ENCODE measurements around the gene MGMT. TPM values are rescaled to one million over a fixed set of nuclear protein-coding genes. Genes with fewer than 3 reads are reported as not detected.
A peak's percentile ranks its signal among the peaks of the same experiment; 100 is the strongest.

The MGMT gene
- total and polyA plus RNA-seq, 5 donors from 2014 or later, result 18.7 to 48.0 (median 35.2) TPM

- DNase-seq (no peak), ATAC-seq (ENCODE audit: low read depth in 2 of 2) (no peak)
- no peaks in the 10 kb centered on the region for H3K36me3 ChIP-seq (ENCODE audit: control insufficient read depth, insufficient read depth, low read length)
- peak overlapping the region in 1 of 3 donors; percentile 36 for H3K27ac Mint-ChIP-seq
- no peaks in the 10 kb centered on the region for H3K9me3 ChIP-seq (ENCODE audit: control insufficient read depth in 2 of 2, low read length in 2 of 2)
- no peak overlapping the region for H3K4me3 Mint-ChIP-seq
- no peak overlapping the region for H3K27ac ChIP-seq (ENCODE audit: insufficient read depth, low read length, poor library complexity, severe bottlenecking)
- no peaks in the 10 kb centered on the region for H3K4me1 Mint-ChIP-seq
- no peak overlapping the region for H3K4me3 ChIP-seq (ENCODE audit: low read depth, low read length)
- no peaks in the 10 kb centered on the region for H3K4me1 ChIP-seq (ENCODE audit: control insufficient read depth, insufficient read depth, low read length, poor library complexity, severe bottlenecking)
- H3K36me3 Mint-ChIP-seq, result peaks cover 30% of the 10 kb centered on the region
- H3K9me3 Mint-ChIP-seq, result peaks cover 0 to 25% (median 2%) of the 10 kb centered on the region in 7 donors
- H3K27me3 ChIP-seq (ENCODE audit: control insufficient read depth, insufficient read depth, low read length), result no peaks in the 10 kb centered on the region
- no peaks in the 10 kb centered on the region for H3K27me3 Mint-ChIP-seq
These were observed 261.3 kb downstream of the MGMT start for GRCh38 chr10:129728246-129728820.

DNA sequence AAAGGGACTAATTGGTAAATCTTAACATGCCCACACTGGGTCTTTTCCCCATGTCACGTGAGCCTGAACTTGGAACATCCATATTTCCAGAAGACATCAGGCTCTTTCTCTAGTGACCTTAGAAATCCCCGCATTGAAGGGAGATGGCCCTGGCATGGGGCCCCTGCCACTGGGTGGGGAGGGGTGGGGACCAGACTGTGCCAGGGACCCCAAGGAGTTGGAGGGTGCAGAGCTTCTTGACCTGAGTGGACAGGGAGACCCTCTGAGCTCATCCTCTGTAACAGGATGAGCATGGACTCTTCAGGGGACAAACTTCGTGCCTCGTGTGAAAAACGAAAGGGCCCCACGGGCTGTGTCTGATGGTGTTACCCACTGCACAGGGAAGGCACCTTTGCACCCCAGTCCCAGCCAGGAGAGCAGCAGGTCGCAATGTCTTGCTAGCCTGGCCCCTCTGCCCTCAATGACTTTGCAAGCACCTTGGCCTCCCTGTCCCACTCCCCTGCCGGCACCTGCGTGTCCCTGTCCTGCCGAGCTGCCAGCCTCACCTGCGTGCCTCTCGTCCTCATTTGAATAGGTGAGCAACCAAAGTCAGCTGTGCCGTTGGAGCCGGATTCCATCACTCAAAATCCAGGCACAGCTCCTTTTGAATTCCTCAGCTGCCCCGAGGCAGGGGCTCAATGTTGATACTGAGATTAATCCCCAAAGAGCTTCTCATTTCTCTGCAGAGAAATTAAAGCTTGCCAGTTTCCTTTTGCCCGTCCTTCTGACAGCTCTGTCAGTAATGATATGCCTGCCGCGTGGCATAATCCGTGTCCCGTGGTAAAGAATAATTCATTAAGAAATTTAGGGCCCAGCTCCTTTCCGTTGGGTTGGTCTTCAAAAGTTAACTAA lies 262.1 kb downstream of the MGMT start:
- Mint-ChIP-seq H3K27ac (peak overlapping the region in 1 of 3 donors; percentile 42), H3K9me3 (peaks cover 0 to 25% (median 2%) of the 10 kb centered on the region in 7 donors), H3K36me3 (peaks cover 24% of the 10 kb centered on the region), H3K27me3 (no peaks in the 10 kb centered on the region), H3K4me1 (no peaks in the 10 kb centered on the region), H3K4me3 (no peak overlapping the region)
- no peaks in the 10 kb centered on the region for H3K4me1 ChIP-seq (ENCODE audit: control insufficient read depth, insufficient read depth, low read length, poor library complexity, severe bottlenecking)
- ATAC-seq (ENCODE audit: low read depth in 2 of 2) (no peak), DNase-seq (no peak)
- H3K9me3 ChIP-seq (ENCODE audit: control insufficient read depth in 2 of 2, low read length in 2 of 2), result no peaks in the 10 kb centered on the region
- H3K27me3 ChIP-seq (ENCODE audit: control insufficient read depth, insufficient read depth, low read length), result no peaks in the 10 kb centered on the region
- no peak overlapping the region for H3K27ac ChIP-seq (ENCODE audit: insufficient read depth, low read length, poor library complexity, severe bottlenecking)
- no peak overlapping the region for H3K4me3 ChIP-seq (ENCODE audit: low read depth, low read length)
- H3K36me3 ChIP-seq (ENCODE audit: control insufficient read depth, insufficient read depth, low read length), result no peaks in the 10 kb centered on the region

DNA sequence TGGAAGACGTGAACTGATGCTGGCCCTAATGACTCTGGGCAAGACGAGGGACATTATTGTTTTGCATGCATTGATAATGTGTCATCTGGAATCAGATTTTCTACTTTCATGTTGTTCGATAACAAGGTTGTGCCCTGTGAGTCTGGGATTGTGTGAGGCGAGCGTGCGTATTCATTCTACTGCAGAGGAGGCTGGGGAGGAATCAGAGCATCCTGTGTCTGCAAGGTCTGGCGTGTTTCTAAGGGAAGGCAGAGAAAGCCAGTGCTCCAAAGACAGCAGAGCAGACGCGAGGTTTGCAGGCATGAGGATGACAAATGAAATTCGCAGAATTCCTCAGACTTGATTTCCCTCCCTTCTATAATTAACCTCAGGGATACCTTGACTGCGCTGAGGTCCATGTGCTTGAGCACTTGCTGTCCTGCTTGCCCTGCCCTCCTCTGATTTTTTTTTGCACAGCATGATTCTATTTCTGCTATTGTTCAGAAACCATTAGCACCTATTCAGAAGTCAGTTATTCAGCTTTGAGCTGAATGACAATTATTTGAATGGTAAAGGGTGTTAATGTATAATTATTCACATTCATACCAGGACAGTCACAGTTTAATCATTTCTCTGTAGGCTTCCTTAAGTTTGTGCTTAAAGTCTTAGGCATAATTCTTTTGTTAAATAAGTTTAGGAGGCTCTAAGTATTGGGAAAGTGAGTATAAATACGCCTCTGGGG lies 263.4 kb downstream of the MGMT start:
- H3K4me1 Mint-ChIP-seq, result no peaks in the 10 kb centered on the region
- H3K27me3 Mint-ChIP-seq, result no peaks in the 10 kb centered on the region
- no peak overlapping the region for H3K4me3 ChIP-seq (ENCODE audit: low read depth, low read length)
- H3K27ac Mint-ChIP-seq, result no peak overlapping the region
- no peak for ATAC-seq (ENCODE audit: low read depth in 2 of 2)
- no peaks in the 10 kb centered on the region for H3K4me1 ChIP-seq (ENCODE audit: control insufficient read depth, insufficient read depth, low read length, poor library complexity, severe bottlenecking)
- no peaks in the 10 kb centered on the region for H3K27me3 ChIP-seq (ENCODE audit: control insufficient read depth, insufficient read depth, low read length)
- H3K9me3 ChIP-seq (ENCODE audit: control insufficient read depth in 2 of 2, low read length in 2 of 2), result no peaks in the 10 kb centered on the region
- H3K27ac ChIP-seq (ENCODE audit: insufficient read depth, low read length, poor library complexity, severe bottlenecking), result no peak overlapping the region
- H3K4me3 Mint-ChIP-seq, result no peak overlapping the region
- no peaks in the 10 kb centered on the region for H3K36me3 ChIP-seq (ENCODE audit: control insufficient read depth, insufficient read depth, low read length)
- peaks cover 0 to 23% (median 2%) of the 10 kb centered on the region in 7 donors for H3K9me3 Mint-ChIP-seq
- H3K36me3 Mint-ChIP-seq, result peaks cover 14% of the 10 kb centered on the region
- DNase-seq, result no peak

- Histone ChIP-seq H3K27me3 (ENCODE audit: control insufficient read depth, insufficient read depth, low read length) (no peaks in the 10 kb centered on the region), H3K4me3 (ENCODE audit: low read depth, low read length) (no peak overlapping the region), H3K4me1 (ENCODE audit: control insufficient read depth, insufficient read depth, low read length, poor library complexity, severe bottlenecking) (no peaks in the 10 kb centered on the region), H3K9me3 (ENCODE audit: control insufficient read depth in 2 of 2, low read length in 2 of 2) (no peaks in the 10 kb centered on the region), H3K27ac (ENCODE audit: insufficient read depth, low read length, poor library complexity, severe bottlenecking) (no peak overlapping the region), H3K36me3 (ENCODE audit: control insufficient read depth, insufficient read depth, low read length) (no peaks in the 10 kb centered on the region)
- Mint-ChIP-seq H3K9me3 (peaks cover 0 to 20% (median 2%) of the 10 kb centered on the region in 7 donors), H3K27ac (no peak overlapping the region), H3K4me3 (no peak overlapping the region), H3K36me3 (peaks cover 10% of the 10 kb centered on the region), H3K27me3 (no peaks in the 10 kb centered on the region), H3K4me1 (no peaks in the 10 kb centered on the region)
- DNase-seq, result no peak
- no peak for ATAC-seq (ENCODE audit: low read depth in 2 of 2)
These were observed 263.9 kb downstream of the MGMT start for GRCh38 chr10:129730993-129731325.

- no peak for ATAC-seq (ENCODE audit: low read depth in 2 of 2)
- H3K9me3 ChIP-seq (ENCODE audit: control insufficient read depth in 2 of 2, low read length in 2 of 2), result no peaks in the 10 kb centered on the region
- Mint-ChIP-seq H3K9me3 (peaks cover 0 to 26% (median 4%) of the 10 kb centered on the region in 7 donors), H3K4me3 (peak overlapping the region in 1 of 4 donors; percentile 55), H3K36me3 (peaks cover 23% of the 10 kb centered on the region), H3K27ac (no peak overlapping the region), H3K4me1 (no peaks in the 10 kb centered on the region), H3K27me3 (no peaks in the 10 kb centered on the region)
- H3K4me3 ChIP-seq (ENCODE audit: low read depth, low read length), result no peak overlapping the region
- DNase-seq, result no peak
- no peaks in the 10 kb centered on the region for H3K4me1 ChIP-seq (ENCODE audit: control insufficient read depth, insufficient read depth, low read length, poor library complexity, severe bottlenecking)
- no peaks in the 10 kb centered on the region for H3K27me3 ChIP-seq (ENCODE audit: control insufficient read depth, insufficient read depth, low read length)
- no peaks in the 10 kb centered on the region for H3K36me3 ChIP-seq (ENCODE audit: control insufficient read depth, insufficient read depth, low read length)
- H3K27ac ChIP-seq (ENCODE audit: insufficient read depth, low read length, poor library complexity, severe bottlenecking), result no peak overlapping the region
These were observed 273.7 kb downstream of the MGMT start for GRCh38 chr10:129740532-129741279.

GRCh38 chr10:129741280-129741977 lies 274.4 kb downstream of the MGMT start:
- no peak overlapping the region for H3K4me3 Mint-ChIP-seq
- no peaks in the 10 kb centered on the region for H3K27me3 Mint-ChIP-seq
- Histone ChIP-seq H3K4me1 (ENCODE audit: control insufficient read depth, insufficient read depth, low read length, poor library complexity, severe bottlenecking) (no peaks in the 10 kb centered on the region), H3K4me3 (ENCODE audit: low read depth, low read length) (no peak overlapping the region), H3K9me3 (ENCODE audit: control insufficient read depth in 2 of 2, low read length in 2 of 2) (no peaks in the 10 kb centered on the region), H3K27ac (ENCODE audit: insufficient read depth, low read length, poor library complexity, severe bottlenecking) (no peak overlapping the region), H3K27me3 (ENCODE audit: control insufficient read depth, insufficient read depth, low read length) (no peaks in the 10 kb centered on the region), H3K36me3 (ENCODE audit: control insufficient read depth, insufficient read depth, low read length) (no peaks in the 10 kb centered on the region)
- ATAC-seq (ENCODE audit: low read depth in 2 of 2) (no peak), DNase-seq (no peak)
- H3K27ac Mint-ChIP-seq, result no peak overlapping the region
- peaks cover 23% of the 10 kb centered on the region for H3K36me3 Mint-ChIP-seq
- no peaks in the 10 kb centered on the region for H3K4me1 Mint-ChIP-seq
- H3K9me3 Mint-ChIP-seq, result peaks cover 0 to 26% (median 4%) of the 10 kb centered on the region in 7 donors
